ENCODE data around the gene SMC1B. TPM values are rescaled to one million over a fixed set of nuclear protein-coding genes. Genes with fewer than 3 reads are reported as not detected.
"Not testable (repeated sequence)": the region's sequence is repeated elsewhere in the genome, so short reads cannot be mapped to it uniquely, and the experiment has no call there.

SMC1B gene
- total RNA-seq, 2 experiments from 2014 or later, result not detected

DNA sequence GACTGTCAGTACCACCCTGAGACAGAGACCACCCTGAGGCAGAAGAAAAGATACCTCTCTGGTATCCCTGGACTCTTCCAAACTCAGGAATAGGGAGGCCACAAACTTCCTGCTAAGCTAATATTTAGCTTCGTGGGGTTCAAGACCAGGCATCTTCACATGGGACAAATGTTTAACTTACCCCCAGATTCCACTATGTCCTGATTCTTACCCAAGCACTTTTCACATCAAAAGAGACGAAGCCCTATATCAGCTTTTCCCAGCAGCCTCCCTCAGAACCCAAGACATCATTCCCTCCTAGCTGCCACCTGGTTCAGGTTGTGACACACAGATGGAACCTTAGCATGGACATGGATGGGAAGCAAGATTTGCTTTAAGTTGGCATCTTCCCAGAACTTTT lies 32.1 kb downstream of the SMC1B start:
- ATAC-seq (ENCODE audit: poor library complexity) (no peak), DNase-seq (no peak)
- no peak overlapping the region for H3K4me3 Mint-ChIP-seq
- H3K9me3 Mint-ChIP-seq, result no peaks in the 10 kb centered on the region
- no peaks in the 10 kb centered on the region for H3K36me3 Mint-ChIP-seq (ENCODE audit: low read depth)
- H3K36me3 ChIP-seq (ENCODE audit: insufficient read depth, low read length), result no peaks in the 10 kb centered on the region
- H3K4me3 ChIP-seq (ENCODE audit: low read length), result no peak overlapping the region
- no peaks in the 10 kb centered on the region for H3K4me1 ChIP-seq (ENCODE audit: insufficient read depth, low read length)
- no peaks in the 10 kb centered on the region for H3K27me3 ChIP-seq (ENCODE audit: control insufficient read depth in 1 of 2, insufficient read depth in 2 of 2, low read length in 2 of 2)
- intact Hi-C loops (cut with DNase I, micrococcal nuclease), result no loop called here
- peaks cover 6% of the 10 kb centered on the region for H3K27me3 Mint-ChIP-seq
- no peaks in the 10 kb centered on the region for H3K9me3 ChIP-seq (ENCODE audit: control insufficient read depth in 1 of 2, insufficient read depth in 1 of 2, low read length in 2 of 2)
- POLR2A ChIA-PET, result no interaction called here
- no peak overlapping the region for H3K27ac ChIP-seq (ENCODE audit: low read depth in 1 of 2, low read length in 2 of 2)
- no peaks in the 10 kb centered on the region for H3K4me1 Mint-ChIP-seq (ENCODE audit: low read depth)
- TF ChIP-seq, protein P1, sequence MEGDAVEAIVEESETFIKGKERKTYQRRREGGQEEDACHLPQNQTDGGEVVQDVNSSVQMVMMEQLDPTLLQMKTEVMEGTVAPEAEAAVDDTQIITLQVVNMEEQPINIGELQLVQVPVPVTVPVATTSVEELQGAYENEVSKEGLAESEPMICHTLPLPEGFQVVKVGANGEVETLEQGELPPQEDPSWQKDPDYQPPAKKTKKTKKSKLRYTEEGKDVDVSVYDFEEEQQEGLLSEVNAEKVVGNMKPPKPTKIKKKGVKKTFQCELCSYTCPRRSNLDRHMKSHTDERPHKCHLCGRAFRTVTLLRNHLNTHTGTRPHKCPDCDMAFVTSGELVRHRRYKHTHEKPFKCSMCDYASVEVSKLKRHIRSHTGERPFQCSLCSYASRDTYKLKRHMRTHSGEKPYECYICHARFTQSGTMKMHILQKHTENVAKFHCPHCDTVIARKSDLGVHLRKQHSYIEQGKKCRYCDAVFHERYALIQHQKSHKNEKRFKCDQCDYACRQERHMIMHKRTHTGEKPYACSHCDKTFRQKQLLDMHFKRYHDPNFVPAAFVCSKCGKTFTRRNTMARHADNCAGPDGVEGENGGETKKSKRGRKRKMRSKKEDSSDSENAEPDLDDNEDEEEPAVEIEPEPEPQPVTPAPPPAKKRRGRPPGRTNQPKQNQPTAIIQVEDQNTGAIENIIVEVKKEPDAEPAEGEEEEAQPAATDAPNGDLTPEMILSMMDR (IDR thresholded peaks at IDR 0.05), result no peak
- no peak overlapping the region for H3K27ac Mint-ChIP-seq
- CTCF ChIA-PET, result interaction anchor here (1.1 kb wide), 1 partner anchor 55 kb away, joined by 4 read pairs; no protein-coding TSS in a partner anchor

DNA sequence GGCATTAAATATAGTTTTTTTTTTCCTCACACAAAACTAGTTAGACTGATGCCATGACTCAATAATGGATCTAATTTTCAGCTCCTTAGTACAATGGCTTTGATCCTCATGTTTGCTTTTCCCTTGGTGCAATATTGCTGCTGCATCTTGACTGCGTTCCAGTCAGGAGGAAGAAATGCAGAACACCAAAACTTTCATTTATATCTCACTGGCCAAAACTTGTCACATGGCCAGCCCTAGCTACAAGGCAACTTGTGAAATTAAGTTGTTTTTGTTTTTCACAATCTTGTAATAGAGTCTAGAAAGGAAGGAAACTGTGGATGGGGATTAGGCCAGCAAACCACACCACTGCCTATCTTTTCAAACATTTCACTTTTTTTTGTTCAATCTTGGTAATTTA lies 36.7 kb downstream of the SMC1B start:
- H3K27me3 ChIP-seq (ENCODE audit: control insufficient read depth in 1 of 2, insufficient read depth in 2 of 2, low read length in 2 of 2), result no peaks in the 10 kb centered on the region
- no peaks in the 10 kb centered on the region for H3K4me1 ChIP-seq (ENCODE audit: insufficient read depth, low read length)
- no peaks in the 10 kb centered on the region for H3K27me3 Mint-ChIP-seq
- no peaks in the 10 kb centered on the region for H3K36me3 Mint-ChIP-seq (ENCODE audit: low read depth)
- H3K27ac ChIP-seq (ENCODE audit: low read depth in 1 of 2, low read length in 2 of 2), result no peak overlapping the region
- no peaks in the 10 kb centered on the region for H3K9me3 ChIP-seq (ENCODE audit: control insufficient read depth in 1 of 2, insufficient read depth in 1 of 2, low read length in 2 of 2)
- DNase-seq, result peak in 2 of 14 experiments; percentile 14 to 20
- CTCF ChIA-PET, result no interaction called here
- POLR2A ChIA-PET, result no interaction called here
- no peaks in the 10 kb centered on the region for H3K9me3 Mint-ChIP-seq
- no peaks in the 10 kb centered on the region for H3K4me1 Mint-ChIP-seq (ENCODE audit: low read depth)
- no peak for ATAC-seq (ENCODE audit: poor library complexity)
- H3K36me3 ChIP-seq (ENCODE audit: insufficient read depth, low read length), result no peaks in the 10 kb centered on the region
- intact Hi-C loops (cut with DNase I, micrococcal nuclease), result no loop called here
- no peak overlapping the region for H3K4me3 ChIP-seq (ENCODE audit: low read length)
- H3K27ac Mint-ChIP-seq, result no peak overlapping the region
- TF ChIP-seq, protein P1 (IDR thresholded peaks at IDR 0.05), result no peak
- no peak overlapping the region for H3K4me3 Mint-ChIP-seq

DNA sequence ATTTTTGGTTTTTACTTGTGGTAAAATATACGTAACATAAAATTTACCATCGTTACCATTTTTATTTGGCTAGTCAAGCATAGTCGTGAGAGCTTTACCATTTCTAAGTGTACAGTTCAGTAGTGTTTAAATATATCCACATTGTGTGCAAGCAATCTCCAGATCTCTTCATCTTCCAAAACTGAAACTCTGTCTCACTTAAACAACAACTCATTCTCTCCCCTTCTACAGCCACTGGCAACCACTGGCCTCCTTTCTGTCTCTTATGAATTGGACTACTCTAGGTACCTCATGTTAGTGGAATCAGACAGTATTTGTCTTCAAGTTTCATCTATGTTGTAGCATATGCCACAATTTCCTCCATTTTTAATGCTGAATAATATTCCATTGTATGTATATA lies 37.4 kb downstream of the SMC1B start:
- Mint-ChIP-seq H3K4me1 (ENCODE audit: low read depth) (no peaks in the 10 kb centered on the region), H3K9me3 (no peaks in the 10 kb centered on the region), H3K27me3 (no peaks in the 10 kb centered on the region), H3K27ac (no peak overlapping the region), H3K4me3 (no peak overlapping the region), H3K36me3 (ENCODE audit: low read depth) (no peaks in the 10 kb centered on the region)
- TF ChIP-seq, protein P1 (IDR thresholded peaks at IDR 0.05), result no peak
- POLR2A ChIA-PET, result no interaction called here
- H3K9me3 ChIP-seq (ENCODE audit: control insufficient read depth in 1 of 2, insufficient read depth in 1 of 2, low read length in 2 of 2), result no peaks in the 10 kb centered on the region
- DNase-seq, result no peak
- no peaks in the 10 kb centered on the region for H3K27me3 ChIP-seq (ENCODE audit: control insufficient read depth in 1 of 2, insufficient read depth in 2 of 2, low read length in 2 of 2)
- intact Hi-C loops (cut with DNase I, micrococcal nuclease), result no loop called here
- H3K36me3 ChIP-seq (ENCODE audit: insufficient read depth, low read length), result no peaks in the 10 kb centered on the region
- CTCF ChIA-PET, result interaction anchor here (1.2 kb wide), 1 partner anchor 76 kb away, joined by 3 read pairs; no protein-coding TSS in a partner anchor
- no peaks in the 10 kb centered on the region for H3K4me1 ChIP-seq (ENCODE audit: insufficient read depth, low read length)
- H3K4me3 ChIP-seq (ENCODE audit: low read length), result no peak overlapping the region
- no peak overlapping the region for H3K27ac ChIP-seq (ENCODE audit: low read depth in 1 of 2, low read length in 2 of 2)
- no peak for ATAC-seq (ENCODE audit: poor library complexity)

DNA sequence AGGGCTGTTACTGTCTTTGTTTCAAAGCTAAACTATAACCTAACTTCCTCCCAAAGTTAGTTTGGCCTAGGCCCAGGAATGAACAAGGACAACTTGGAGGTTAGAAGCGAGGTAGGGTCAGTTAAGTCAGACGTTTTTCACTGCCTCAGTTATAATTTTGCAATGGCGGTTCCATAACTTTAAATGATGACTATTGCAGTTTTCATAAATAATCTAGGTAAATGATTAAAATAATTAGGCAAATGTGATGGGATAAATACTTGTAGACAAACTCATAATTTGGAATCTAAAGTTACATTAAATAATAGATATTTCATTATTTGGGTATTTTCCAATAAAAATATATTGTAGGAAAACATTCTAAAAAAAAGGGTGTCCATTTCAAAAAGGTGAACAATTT lies 39.8 kb downstream of the SMC1B start:
- H3K9me3 Mint-ChIP-seq; H3K4me3 Mint-ChIP-seq; H3K4me1 ChIP-seq (ENCODE audit: insufficient read depth, low read length); H3K9me3 ChIP-seq (ENCODE audit: control insufficient read depth in 1 of 2, insufficient read depth in 1 of 2, low read length in 2 of 2); intact Hi-C loops (cut with DNase I, micrococcal nuclease); H3K4me3 ChIP-seq (ENCODE audit: low read length); H3K36me3 Mint-ChIP-seq (ENCODE audit: low read depth); H3K27ac Mint-ChIP-seq; DNase-seq; POLR2A ChIA-PET; H3K27me3 Mint-ChIP-seq; H3K4me1 Mint-ChIP-seq (ENCODE audit: low read depth); H3K36me3 ChIP-seq (ENCODE audit: insufficient read depth, low read length); H3K27me3 ChIP-seq (ENCODE audit: control insufficient read depth in 1 of 2, insufficient read depth in 2 of 2, low read length in 2 of 2); ATAC-seq (ENCODE audit: poor library complexity); H3K27ac ChIP-seq (ENCODE audit: low read depth in 1 of 2, low read length in 2 of 2): not testable (repeated sequence)
- CTCF ChIA-PET, result interaction anchor here (0.7 kb wide), 1 partner anchor 21 kb away, joined by 3 read pairs; no protein-coding TSS in a partner anchor
